A673 (cell line): ENCODE measurements around the gene SLC35B2. TPM values are rescaled to one million over a fixed set of nuclear protein-coding genes. Genes with fewer than 3 reads are reported as not detected.

Experiments
- BruUV-seq: library from RNA; stranded (reverse); fragments of 400-500 nt; replicated peaks from 2 replicates; lab custom pipeline; 2021; lab: Mats Ljungman, UMichigan
- CTCF ChIA-PET: fragments of 300-600 bp; sonication (Branson Sonifier 250); formaldehyde crosslinking; loops from one replicate; lab custom pipeline; 2022; ENCODE audit warnings: antibody characterized with exemption; lab: Charles Lee
- POLR2A ChIA-PET: fragments of 300-600 bp; sonication (Branson Sonifier 250); formaldehyde crosslinking; loops from one replicate; lab custom pipeline; 2022; ENCODE audit warnings: antibody characterized with exemption; ENCODE audit not compliant: low non-redundant PET; lab: Charles Lee
- DNase-seq: peaks from one replicate; pipeline ENCODE4 v3.0.0-alpha.2; 2015; ENCODE audit warnings: low spot score
- H3K27ac ChIP-seq: fragments of 200-600 bp; sonication (generic); 2 replicates; pipeline ENCODE4 v1.5.1; 2016; ENCODE audit warnings: mixed run types, low read depth, mild to moderate bottlenecking, mixed read lengths, antibody characterized with exemption, low read length; ENCODE audit not compliant: poor library complexity, severe bottlenecking
- H3K27me3 ChIP-seq: fragments of 200-600 bp; sonication (generic); replicated peaks from 2 replicates; pipeline ENCODE4 v1.6.1; 2017; ENCODE audit warnings: mixed run types, low read depth, mild to moderate bottlenecking, mixed read lengths, antibody characterized with exemption, low read length; ENCODE audit not compliant: insufficient read depth, poor library complexity
- H3K36me3 ChIP-seq: fragments of 200-600 bp; sonication (generic); 2 replicates; pipeline ENCODE4 v1.6.1; 2016; ENCODE audit warnings: mixed run types, mild to moderate bottlenecking, mixed read lengths, antibody characterized with exemption, low read length; ENCODE audit not compliant: insufficient read depth, poor library complexity, severe bottlenecking
- H3K4me1 ChIP-seq: fragments of 200-600 bp; sonication (generic); 2 replicates; pipeline ENCODE4 v1.6.1; 2017; ENCODE audit warnings: mixed run types, mild to moderate bottlenecking, mixed read lengths, antibody characterized with exemption, low read length; ENCODE audit not compliant: insufficient read depth, poor library complexity, severe bottlenecking
- H3K4me3 ChIP-seq: fragments of 200-600 bp; sonication (generic); 2 replicates; pipeline ENCODE4 v1.5.1; 2016; ENCODE audit warnings: low read depth, mixed run types, mild to moderate bottlenecking, mixed read lengths, low read length; ENCODE audit not compliant: poor library complexity, severe bottlenecking
- H3K9me3 ChIP-seq: fragments of 200-600 bp; sonication (generic); 2 replicates; pipeline ENCODE4 v1.6.1; 2016; ENCODE audit warnings: mixed run types, low read depth, mild to moderate bottlenecking, mixed read lengths, antibody characterized with exemption, low read length; ENCODE audit not compliant: poor library complexity, severe bottlenecking
- EZH2 ChIP-seq: fragments of 200-600 bp; sonication (generic); IDR thresholded peaks from 2 replicates; pipeline ENCODE4 v1.6.1; 2017; ENCODE audit warnings: borderline replicate concordance, low read depth, mild to moderate bottlenecking, mixed read lengths, antibody characterized with exemption, low read length; ENCODE audit not compliant: poor library complexity, severe bottlenecking
- intact Hi-C: fragments of 100-400 bp; cut with micrococcal nuclease; formaldehyde crosslinking; loops from one replicate; pipeline ENCODE4 v1.10.0; 2022; ENCODE audit not compliant: unreplicated experiment
- total RNA-seq: library from RNA; stranded (reverse); gene quantifications from 2 replicates; pipeline ENCODE4 v1.2.3, GENCODE V29; 2021
- TF ChIP-seq, protein P1 (sequence below): fragments of 300-800, 200-600 bp; sonication (generic); conservative IDR thresholded peaks from 2 replicates; pipeline ENCODE4 v1.5.1; 2017; ENCODE audit warnings: low read depth, mild to moderate bottlenecking, antibody characterized with exemption, low read length, moderate library complexity, mixed read lengths

The SLC35B2 gene
- total RNA-seq, 1 experiment from 2014 or later, result 52.0 TPM

DNA sequence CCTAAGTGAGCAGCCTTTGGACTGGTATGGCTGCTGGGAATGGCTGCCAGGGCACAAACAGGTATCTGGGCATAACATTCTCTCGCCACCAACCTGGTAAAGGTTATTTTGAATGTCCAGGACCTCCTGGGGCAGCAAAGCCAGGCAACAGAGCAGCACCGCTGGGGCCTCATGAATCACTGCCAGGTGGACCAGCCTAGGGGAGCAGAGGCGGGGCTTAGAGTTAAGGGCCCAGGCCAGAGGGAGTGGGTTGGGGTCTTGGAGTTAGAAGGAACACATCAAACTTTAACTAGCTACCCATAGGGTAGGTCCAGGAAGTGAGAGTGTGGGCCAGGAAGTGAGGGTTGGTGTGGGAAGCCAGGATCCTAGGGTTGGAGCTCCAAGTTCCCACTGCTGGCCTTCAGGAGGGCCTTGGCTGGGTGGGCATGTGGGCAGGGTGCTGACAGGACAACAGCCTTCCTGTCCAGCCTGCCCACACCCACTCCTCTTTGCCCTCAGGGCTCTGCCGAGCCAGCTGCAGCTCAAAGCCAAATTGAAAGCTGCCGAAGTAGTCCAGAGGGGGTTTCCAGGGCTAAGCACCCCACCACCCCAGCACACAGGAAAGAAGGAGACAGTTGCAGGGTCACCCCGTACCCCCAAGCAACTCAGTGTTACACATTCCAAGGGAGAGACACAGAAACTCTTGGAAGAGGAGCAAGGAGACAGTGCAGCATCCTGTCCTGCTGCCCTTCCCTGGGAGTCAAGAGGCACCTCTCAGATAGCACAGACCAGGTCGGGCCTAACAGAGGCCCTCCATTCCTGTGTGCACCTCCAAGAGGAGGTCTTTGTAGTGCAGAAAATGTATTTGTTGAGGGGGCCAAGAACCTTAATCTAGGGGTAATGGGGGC, 5.4 kb upstream of the SLC35B2 start:
- Histone ChIP-seq H3K27ac (no peak overlapping the region), H3K36me3 (peaks cover 2% of the 10 kb centered on the region), H3K9me3 (no peaks in the 10 kb centered on the region), H3K4me1 (peaks cover 17% of the 10 kb centered on the region), H3K27me3 (no peaks in the 10 kb centered on the region), H3K4me3 (no peak overlapping the region)
- no TSS peak for BruUV-seq
- ChIA-PET CTCF (no interaction called here), POLR2A (no interaction called here)
- TF ChIP-seq, protein P1, sequence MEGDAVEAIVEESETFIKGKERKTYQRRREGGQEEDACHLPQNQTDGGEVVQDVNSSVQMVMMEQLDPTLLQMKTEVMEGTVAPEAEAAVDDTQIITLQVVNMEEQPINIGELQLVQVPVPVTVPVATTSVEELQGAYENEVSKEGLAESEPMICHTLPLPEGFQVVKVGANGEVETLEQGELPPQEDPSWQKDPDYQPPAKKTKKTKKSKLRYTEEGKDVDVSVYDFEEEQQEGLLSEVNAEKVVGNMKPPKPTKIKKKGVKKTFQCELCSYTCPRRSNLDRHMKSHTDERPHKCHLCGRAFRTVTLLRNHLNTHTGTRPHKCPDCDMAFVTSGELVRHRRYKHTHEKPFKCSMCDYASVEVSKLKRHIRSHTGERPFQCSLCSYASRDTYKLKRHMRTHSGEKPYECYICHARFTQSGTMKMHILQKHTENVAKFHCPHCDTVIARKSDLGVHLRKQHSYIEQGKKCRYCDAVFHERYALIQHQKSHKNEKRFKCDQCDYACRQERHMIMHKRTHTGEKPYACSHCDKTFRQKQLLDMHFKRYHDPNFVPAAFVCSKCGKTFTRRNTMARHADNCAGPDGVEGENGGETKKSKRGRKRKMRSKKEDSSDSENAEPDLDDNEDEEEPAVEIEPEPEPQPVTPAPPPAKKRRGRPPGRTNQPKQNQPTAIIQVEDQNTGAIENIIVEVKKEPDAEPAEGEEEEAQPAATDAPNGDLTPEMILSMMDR, result no peak
- TF ChIP-seq EZH2, result no peak
- intact Hi-C loops, result no loop called here
- no peak for DNase-seq

DNA sequence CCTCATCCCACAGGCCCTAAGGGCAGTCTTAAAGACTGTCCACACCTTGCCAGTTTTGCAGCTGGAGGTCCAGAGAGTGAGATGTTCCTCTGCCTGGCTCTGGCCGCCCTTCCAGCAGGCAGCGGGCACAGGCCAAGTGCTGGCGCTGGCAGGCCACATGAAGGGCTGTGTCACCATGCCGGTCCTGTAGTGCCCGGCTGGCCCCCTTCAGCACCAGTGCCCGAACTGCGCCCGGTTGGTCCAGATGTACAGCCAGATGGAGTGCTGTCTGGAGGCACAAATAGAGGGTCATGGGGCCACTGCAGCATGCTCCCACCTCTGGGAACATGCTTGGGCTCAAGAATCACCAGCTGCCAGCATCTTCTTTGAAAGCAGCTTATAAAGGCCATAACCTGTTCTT, 4.3 kb upstream of the SLC35B2 start:
- CTCF ChIA-PET, result interaction anchor here (0.5 kb wide), 1 partner anchor 25 kb away, joined by 5 read pairs; no protein-coding TSS in a partner anchor
- no peak overlapping the region for H3K4me3 ChIP-seq

DNA sequence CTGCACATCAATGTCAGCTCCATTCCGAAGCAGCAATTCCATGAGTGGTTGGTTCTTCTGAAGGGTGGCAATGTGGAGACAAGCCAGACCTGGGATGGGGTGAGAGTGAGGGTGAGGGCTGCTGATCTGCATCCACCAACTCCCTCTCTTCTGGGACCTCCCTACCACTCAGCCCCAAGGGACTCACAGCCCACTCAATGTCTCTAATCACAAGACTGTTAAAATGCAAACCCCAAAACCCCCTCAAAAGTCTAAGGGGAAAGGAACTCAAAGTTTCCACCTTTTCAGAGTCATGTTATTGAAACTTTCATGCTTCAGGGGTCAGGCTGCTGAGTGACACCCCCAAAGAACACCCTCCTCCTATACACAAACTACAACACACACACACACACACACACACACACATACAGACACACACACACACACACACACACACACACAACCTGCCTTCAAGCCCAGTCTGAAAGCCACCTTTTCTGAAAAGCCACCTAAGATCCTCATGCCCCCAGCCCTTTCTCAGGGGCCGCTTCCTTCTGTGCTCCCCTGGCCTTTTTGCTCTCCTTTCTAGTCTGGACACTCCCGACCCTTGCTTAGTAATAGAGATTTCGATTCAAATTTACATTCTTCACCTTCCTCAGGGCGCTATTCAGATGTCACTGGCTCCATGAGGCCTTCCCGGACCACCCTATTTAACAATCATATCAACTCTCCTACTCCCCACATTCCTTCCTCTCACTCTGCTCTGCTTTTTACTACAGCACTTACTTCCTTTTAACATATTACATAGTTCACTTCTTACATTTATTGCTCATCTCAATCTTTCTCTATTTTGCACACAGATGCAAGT, 3.3 kb upstream of the SLC35B2 start:
- H3K4me1 ChIP-seq, result peaks cover 27% of the 10 kb centered on the region
- ChIA-PET POLR2A (no interaction called here), CTCF (interaction anchor here (0.5 kb wide), 1 partner anchor 24 kb away, joined by 5 read pairs; no protein-coding TSS in a partner anchor)
- intact Hi-C loops, result no loop called here
- BruUV-seq, result no TSS peak
- no peak overlapping the region for H3K4me3 ChIP-seq
- no peaks in the 10 kb centered on the region for H3K27me3 ChIP-seq
- H3K9me3 ChIP-seq, result no peaks in the 10 kb centered on the region
- H3K36me3 ChIP-seq, result peaks cover 2% of the 10 kb centered on the region
- no peak for DNase-seq
- H3K27ac ChIP-seq, result no peak overlapping the region
- no peak for TF ChIP-seq EZH2
- TF ChIP-seq, protein P1, result no peak

More for the DNA sequence above, 4.3 kb upstream of the SLC35B2 start:
- no TSS peak for BruUV-seq
- TF ChIP-seq, protein P1, result no peak
- no peak for TF ChIP-seq EZH2
- DNase-seq, result no peak
- H3K36me3 ChIP-seq, result peaks cover 2% of the 10 kb centered on the region
- peaks cover 18% of the 10 kb centered on the region for H3K4me1 ChIP-seq
- intact Hi-C loops, result no loop called here
- POLR2A ChIA-PET, result no interaction called here
- no peaks in the 10 kb centered on the region for H3K9me3 ChIP-seq
- no peak overlapping the region for H3K27ac ChIP-seq
- H3K27me3 ChIP-seq, result no peaks in the 10 kb centered on the region
